GM12892 (cell line): ENCODE data around the gene PBLD.

Experiments used
- DNase-seq: peaks from one replicate; pipeline ENCODE4 v3.0.0; 2011; ENCODE audit not compliant: insufficient read length
- FAIRE-seq: peaks from 2 replicates; lab custom pipeline; 2011; peaks lifted over from hg19 to GRCh38; lab: Jason Lieb, UNC
- POLR2A ChIP-seq: IDR thresholded peaks from 2 replicates; pipeline ENCODE4 v1.6.1; 2011; ENCODE audit warnings: low read depth, low read length, control low read depth
- POLR2AphosphoS5 ChIP-seq: IDR thresholded peaks from 2 replicates; pipeline ENCODE4 v1.6.1; 2011; ENCODE audit warnings: low read depth, low read length, control low read depth
- TAF1 ChIP-seq: IDR thresholded peaks from 2 replicates; pipeline ENCODE4 v1.6.1; 2011; ENCODE audit warnings: low read depth, mild to moderate bottlenecking, control low read depth, low read length, borderline replicate concordance

The PBLD gene

DNA sequence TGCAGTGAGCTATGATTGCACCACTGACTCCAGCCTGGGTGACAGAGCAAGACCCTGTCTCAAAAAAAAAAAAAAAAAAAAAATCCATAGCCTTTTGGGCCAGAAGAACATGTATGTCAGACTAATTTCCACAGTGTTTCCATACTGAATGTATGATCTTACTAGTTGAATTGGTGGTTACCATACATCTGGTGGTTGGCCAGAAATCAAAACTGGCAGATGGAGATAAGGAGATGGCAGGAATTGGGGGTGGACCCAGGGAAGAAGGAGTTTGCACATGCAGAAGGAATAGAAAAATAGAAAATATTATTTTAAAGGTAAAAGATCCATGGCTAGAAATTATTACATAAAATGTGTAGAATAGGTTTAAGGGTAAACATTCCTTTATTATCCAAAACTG lies 97.1 kb downstream of the PBLD start:
- FAIRE-seq, result no peak
- no peak for TF ChIP-seq TAF1
- TF ChIP-seq POLR2A, result no peak
- no peak for TF ChIP-seq POLR2AphosphoS5
- no peak for DNase-seq

DNA sequence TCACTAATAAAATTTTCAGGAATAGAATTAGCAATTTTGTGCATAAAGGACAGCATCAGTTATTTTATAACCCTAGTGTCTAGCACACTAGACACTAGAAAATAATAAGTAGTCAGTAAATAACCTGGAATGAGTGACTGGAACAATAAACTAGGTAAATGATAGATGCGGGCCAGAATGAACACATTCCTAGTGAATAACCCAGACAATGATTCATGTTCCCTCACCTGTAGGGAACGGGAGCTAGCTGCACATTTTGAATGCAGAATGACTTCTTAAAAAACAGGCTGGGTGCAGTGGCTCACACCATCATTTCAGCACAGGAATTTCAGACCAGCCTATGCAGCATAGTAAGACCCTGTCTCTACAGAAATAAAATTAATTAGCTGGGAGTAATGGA lies 97.6 kb downstream of the PBLD start:
- FAIRE-seq, result no peak
- no peak for DNase-seq
- TF ChIP-seq POLR2A (no peak), TAF1 (no peak), POLR2AphosphoS5 (no peak)

DNA sequence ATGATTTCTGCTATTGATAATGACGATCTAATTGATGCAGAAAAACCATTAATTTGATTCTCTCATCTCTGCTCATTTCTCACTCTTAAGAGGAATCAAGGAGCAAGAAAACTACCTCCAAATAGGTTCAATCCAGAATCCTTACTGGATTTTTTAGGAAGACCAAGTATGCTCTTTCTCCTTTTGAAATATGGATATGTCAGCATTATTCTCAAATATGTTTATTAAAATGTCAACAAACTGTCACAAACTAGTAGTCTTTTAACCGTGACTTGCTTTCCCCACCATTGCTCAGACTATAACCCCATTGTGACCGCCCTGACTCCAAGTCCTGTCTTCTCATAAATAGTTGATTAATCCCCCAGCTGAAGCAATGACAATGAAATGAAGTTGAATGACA lies 99.7 kb downstream of the PBLD start:
- no peak for TF ChIP-seq POLR2AphosphoS5
- TF ChIP-seq TAF1, result no peak
- no peak for TF ChIP-seq POLR2A
- FAIRE-seq, result no peak
- no peak for DNase-seq
